ENCODE results near the gene DUS3L. TPM values are rescaled to one million over a fixed set of nuclear protein-coding genes. Genes with fewer than 3 reads are reported as not detected.

The DUS3L gene
- total RNA-seq, 1 donor from 2014 or later = 18.4 TPM

GRCh38 chr19:5827891-5828660 lies 37.1 kb upstream of the DUS3L start:
- peak overlapping the region; percentile 100 for H3K27ac Mint-ChIP-seq (ENCODE audit: unreplicated experiment)
- peak; percentile 5 for TF ChIP-seq CTCF (IDR thresholded peaks at IDR 0.05)
- no peaks in the 10 kb centered on the region for H3K9me3 Mint-ChIP-seq (ENCODE audit: low read depth)
- peak overlapping the region; percentile 99 for H3K4me3 Mint-ChIP-seq (ENCODE audit: unreplicated experiment)
- no peaks in the 10 kb centered on the region for H3K36me3 Mint-ChIP-seq (ENCODE audit: low read depth)
- peaks cover 17% of the 10 kb centered on the region for H3K4me1 Mint-ChIP-seq (ENCODE audit: low read depth)
- DNase-seq (ENCODE audit: low spot score) = no peak
- H3K27me3 Mint-ChIP-seq (ENCODE audit: low read depth) = no peaks in the 10 kb centered on the region

GRCh38 chr19:5827342-5827890 lies 36.5 kb upstream of the DUS3L start:
- no peaks in the 10 kb centered on the region for H3K36me3 Mint-ChIP-seq (ENCODE audit: low read depth)
- peak overlapping the region; percentile 45 for H3K27ac Mint-ChIP-seq (ENCODE audit: unreplicated experiment)
- no peak for DNase-seq (ENCODE audit: low spot score)
- peak; percentile 1 for TF ChIP-seq CTCF (IDR thresholded peaks at IDR 0.05)
- no peaks in the 10 kb centered on the region for H3K9me3 Mint-ChIP-seq (ENCODE audit: low read depth)
- H3K4me3 Mint-ChIP-seq (ENCODE audit: unreplicated experiment) = peak overlapping the region; percentile 99
- peaks cover 17% of the 10 kb centered on the region for H3K4me1 Mint-ChIP-seq (ENCODE audit: low read depth)
- H3K27me3 Mint-ChIP-seq (ENCODE audit: low read depth) = no peaks in the 10 kb centered on the region

GRCh38 chr19:5826531-5827341 lies 35.8 kb upstream of the DUS3L start:
- no peak for DNase-seq (ENCODE audit: low spot score)
- H3K4me1 Mint-ChIP-seq (ENCODE audit: low read depth) = peaks cover 17% of the 10 kb centered on the region
- H3K9me3 Mint-ChIP-seq (ENCODE audit: low read depth) = no peaks in the 10 kb centered on the region
- peak overlapping the region; percentile 45 for H3K27ac Mint-ChIP-seq (ENCODE audit: unreplicated experiment)
- no peaks in the 10 kb centered on the region for H3K36me3 Mint-ChIP-seq (ENCODE audit: low read depth)
- H3K27me3 Mint-ChIP-seq (ENCODE audit: low read depth) = no peaks in the 10 kb centered on the region
- TF ChIP-seq CTCF (IDR thresholded peaks at IDR 0.05) = peak; percentile 39
- H3K4me3 Mint-ChIP-seq (ENCODE audit: unreplicated experiment) = peak overlapping the region; percentile 99

- Mint-ChIP-seq H3K4me1 (ENCODE audit: low read depth) (peaks cover 16% of the 10 kb centered on the region), H3K27me3 (ENCODE audit: low read depth) (no peaks in the 10 kb centered on the region), H3K27ac (ENCODE audit: unreplicated experiment) (no peak overlapping the region), H3K9me3 (ENCODE audit: low read depth) (no peaks in the 10 kb centered on the region), H3K4me3 (ENCODE audit: unreplicated experiment) (no peak overlapping the region), H3K36me3 (ENCODE audit: low read depth) (no peaks in the 10 kb centered on the region)
- DNase-seq (ENCODE audit: low spot score) = no peak
- TF ChIP-seq CTCF (IDR thresholded peaks at IDR 0.05) = no peak
Measured at GRCh38 chr19:5825178-5825577, 34.2 kb upstream of the DUS3L start.

- no peak overlapping the region for H3K4me3 Mint-ChIP-seq (ENCODE audit: unreplicated experiment)
- no peak for DNase-seq (ENCODE audit: low spot score)
- H3K27me3 Mint-ChIP-seq (ENCODE audit: low read depth) = no peaks in the 10 kb centered on the region
- no peak for TF ChIP-seq CTCF (IDR thresholded peaks at IDR 0.05)
- no peaks in the 10 kb centered on the region for H3K36me3 Mint-ChIP-seq (ENCODE audit: low read depth)
- no peaks in the 10 kb centered on the region for H3K9me3 Mint-ChIP-seq (ENCODE audit: low read depth)
- H3K4me1 Mint-ChIP-seq (ENCODE audit: low read depth) = peaks cover 14% of the 10 kb centered on the region
- H3K27ac Mint-ChIP-seq (ENCODE audit: unreplicated experiment) = peak overlapping the region; percentile 41
Measured at GRCh38 chr19:5824751-5825150, 33.8 kb upstream of the DUS3L start.

Measured in chondrocyte (in vitro differentiated cells).